ENCODE data around the gene GALNT11. TPM values are rescaled to one million over a fixed set of nuclear protein-coding genes. Genes with fewer than 3 reads are reported as not detected.
"Not testable (repeated sequence)": the region's sequence is repeated elsewhere in the genome, so short reads cannot be mapped to it uniquely, and the experiment has no call there.

Gene GALNT11
- total and polyA plus RNA-seq, 4 donors, result 22.7 to 64.2 (median 35.4) TPM

DNA sequence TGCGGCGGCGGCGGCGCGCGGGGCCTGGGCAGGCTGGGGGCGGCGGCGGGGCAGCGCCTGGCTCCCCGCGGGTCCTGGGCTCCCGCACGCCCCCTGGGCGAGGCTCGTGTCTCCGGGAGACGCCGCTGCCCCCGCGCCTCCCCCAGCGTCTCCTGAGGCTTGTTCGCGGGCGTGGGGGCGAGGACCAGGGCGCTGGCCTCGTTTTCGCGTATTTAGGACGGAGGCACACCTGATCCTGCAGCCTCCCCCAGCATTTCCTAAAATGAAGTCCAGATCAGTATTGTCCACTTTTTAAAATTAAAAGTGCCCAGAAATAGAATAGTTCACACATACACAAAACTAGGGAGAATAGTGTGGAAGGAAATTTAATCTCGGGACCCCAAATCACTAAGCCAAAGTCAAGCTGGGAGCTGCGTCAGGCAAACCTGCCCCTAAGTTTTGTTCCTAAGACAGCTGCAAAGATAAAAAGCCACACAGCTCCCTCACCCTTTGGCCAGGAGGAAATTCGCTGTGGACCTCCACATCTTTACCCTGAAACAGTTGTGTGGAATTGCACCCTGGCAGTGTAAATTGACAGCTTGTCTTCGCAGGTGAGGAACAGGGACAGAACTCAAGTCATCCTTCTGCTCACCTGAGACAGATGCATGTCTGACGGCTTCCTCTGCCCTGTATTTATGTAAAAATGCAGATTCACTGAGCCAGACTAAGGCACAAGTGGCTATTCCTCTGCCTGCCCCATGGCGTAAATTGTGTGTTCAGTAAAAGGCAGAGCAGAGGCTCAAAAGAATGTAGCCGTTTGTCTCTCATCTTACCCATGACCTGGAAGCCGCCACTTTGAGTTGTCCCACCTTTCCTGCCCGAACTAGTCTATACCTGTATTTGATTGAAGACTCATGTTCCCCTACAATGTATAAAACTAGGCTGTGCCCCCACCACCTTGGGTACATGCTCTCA, 740 bp downstream of the GALNT11 start:
- no peak for ATAC-seq (ENCODE audit: insufficient read depth, low FRiP score)
- peak overlapping the region; percentile 74 to 88 for H3K27ac ChIP-seq (ENCODE audit: low read depth in 1 of 2, low read length in 1 of 2)
- TF ChIP-seq, protein P1, sequence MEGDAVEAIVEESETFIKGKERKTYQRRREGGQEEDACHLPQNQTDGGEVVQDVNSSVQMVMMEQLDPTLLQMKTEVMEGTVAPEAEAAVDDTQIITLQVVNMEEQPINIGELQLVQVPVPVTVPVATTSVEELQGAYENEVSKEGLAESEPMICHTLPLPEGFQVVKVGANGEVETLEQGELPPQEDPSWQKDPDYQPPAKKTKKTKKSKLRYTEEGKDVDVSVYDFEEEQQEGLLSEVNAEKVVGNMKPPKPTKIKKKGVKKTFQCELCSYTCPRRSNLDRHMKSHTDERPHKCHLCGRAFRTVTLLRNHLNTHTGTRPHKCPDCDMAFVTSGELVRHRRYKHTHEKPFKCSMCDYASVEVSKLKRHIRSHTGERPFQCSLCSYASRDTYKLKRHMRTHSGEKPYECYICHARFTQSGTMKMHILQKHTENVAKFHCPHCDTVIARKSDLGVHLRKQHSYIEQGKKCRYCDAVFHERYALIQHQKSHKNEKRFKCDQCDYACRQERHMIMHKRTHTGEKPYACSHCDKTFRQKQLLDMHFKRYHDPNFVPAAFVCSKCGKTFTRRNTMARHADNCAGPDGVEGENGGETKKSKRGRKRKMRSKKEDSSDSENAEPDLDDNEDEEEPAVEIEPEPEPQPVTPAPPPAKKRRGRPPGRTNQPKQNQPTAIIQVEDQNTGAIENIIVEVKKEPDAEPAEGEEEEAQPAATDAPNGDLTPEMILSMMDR (IDR thresholded peaks at IDR 0.05; ENCODE audit: control extremely low read depth, extremely low read depth), result no peak

GRCh38 chr7:152027491-152028365, 2.3 kb downstream of the GALNT11 start:
- H3K9me3 ChIP-seq (ENCODE audit: control insufficient read depth in 4 of 4, insufficient read depth in 3 of 4, low read length in 3 of 4); ATAC-seq (ENCODE audit: insufficient read depth, low FRiP score); H3K9ac ChIP-seq (ENCODE audit: insufficient read depth in 1 of 2, low read length in 2 of 2); H3K4me3 ChIP-seq; H3K27me3 ChIP-seq (ENCODE audit: control insufficient read depth in 3 of 3, insufficient read depth in 3 of 3, low read length in 2 of 3); H3K36me3 ChIP-seq (ENCODE audit: control insufficient read depth in 4 of 4, insufficient read depth in 4 of 4, low read length in 4 of 4); H3K27ac ChIP-seq (ENCODE audit: low read depth in 1 of 2, low read length in 1 of 2); DNase-seq: not testable (repeated sequence)
- whole genome bisulfite sequencing, 2 donors, result 95 to 96% methylated on average over 20 of the region's 20 CpGs
- H3K4me1 ChIP-seq (ENCODE audit: control insufficient read depth in 5 of 5, insufficient read depth in 5 of 5, low read length in 5 of 5), result peaks cover 0 to 11% (median 4%) of the 10 kb centered on the region in 5 donors

More for the DNA sequence above, 740 bp downstream of the GALNT11 start:
- Histone ChIP-seq H3K4me1 (ENCODE audit: control insufficient read depth in 5 of 5, insufficient read depth in 5 of 5, low read length in 5 of 5) (peaks cover 0 to 11% (median 4%) of the 10 kb centered on the region in 5 donors), H3K4me3 (peak overlapping the region; percentile 92), H3K27me3 (ENCODE audit: control insufficient read depth in 3 of 3, insufficient read depth in 3 of 3, low read length in 2 of 3) (no peaks in the 10 kb centered on the region), H3K36me3 (ENCODE audit: control insufficient read depth in 4 of 4, insufficient read depth in 4 of 4, low read length in 4 of 4) (peaks cover 0 to 5% (median 3%) of the 10 kb centered on the region in 4 donors), H3K9me3 (ENCODE audit: control insufficient read depth in 4 of 4, insufficient read depth in 3 of 4, low read length in 3 of 4) (no peaks in the 10 kb centered on the region), H3K9ac (ENCODE audit: insufficient read depth in 1 of 2, low read length in 2 of 2) (peak overlapping the region; percentile 57 to 78)
- DNase-seq, result peak in 2 of 3 donors; percentile 6 to 10
- WGBS, 2 donors, result 12 to 18% methylated on average over 34 to 41 of the region's 41 CpGs

- not testable (repeated sequence) for DNase-seq; H3K4me3 ChIP-seq; H3K27me3 ChIP-seq (ENCODE audit: control insufficient read depth in 3 of 3, insufficient read depth in 3 of 3, low read length in 2 of 3); H3K9ac ChIP-seq (ENCODE audit: insufficient read depth in 1 of 2, low read length in 2 of 2); H3K36me3 ChIP-seq (ENCODE audit: control insufficient read depth in 4 of 4, insufficient read depth in 4 of 4, low read length in 4 of 4); ATAC-seq (ENCODE audit: insufficient read depth, low FRiP score); H3K9me3 ChIP-seq (ENCODE audit: control insufficient read depth in 4 of 4, insufficient read depth in 3 of 4, low read length in 3 of 4); H3K27ac ChIP-seq (ENCODE audit: low read depth in 1 of 2, low read length in 1 of 2)
- peaks cover 0 to 11% (median 4%) of the 10 kb centered on the region in 5 donors for H3K4me1 ChIP-seq (ENCODE audit: control insufficient read depth in 5 of 5, insufficient read depth in 5 of 5, low read length in 5 of 5)
- WGBS, 2 donors, result 76 to 83% methylated on average over 10 of the region's 10 CpGs
Measured at GRCh38 chr7:152030059-152030458, 4.6 kb downstream of the GALNT11 start.

- H3K4me1 ChIP-seq (ENCODE audit: control insufficient read depth in 5 of 5, insufficient read depth in 5 of 5, low read length in 5 of 5); H3K4me3 ChIP-seq; H3K9me3 ChIP-seq (ENCODE audit: control insufficient read depth in 4 of 4, insufficient read depth in 3 of 4, low read length in 3 of 4); H3K27me3 ChIP-seq (ENCODE audit: control insufficient read depth in 3 of 3, insufficient read depth in 3 of 3, low read length in 2 of 3); H3K9ac ChIP-seq (ENCODE audit: insufficient read depth in 1 of 2, low read length in 2 of 2); DNase-seq; H3K27ac ChIP-seq (ENCODE audit: low read depth in 1 of 2, low read length in 1 of 2); ATAC-seq (ENCODE audit: insufficient read depth, low FRiP score); H3K36me3 ChIP-seq (ENCODE audit: control insufficient read depth in 4 of 4, insufficient read depth in 4 of 4, low read length in 4 of 4): not testable (repeated sequence)
- WGBS, 2 donors, result 16 to 40% methylated on average over 1 of the region's 1 CpG
Measured at GRCh38 chr7:152030639-152031038, 5.2 kb downstream of the GALNT11 start.

Measured in lung (tissue), 12 donors.